Activated CD4-positive, alpha-beta memory T cell treated with anti-CD3 and anti-CD28 coated beads, Interleukin-2, amount 10 ng/mL, durations not matched to agents 7 days and 5 days (primary cell): ENCODE data around the gene GAN. TPM values are rescaled to one million over a fixed set of nuclear protein-coding genes. Genes with fewer than 3 reads are reported as not detected.

Experiments used
- CTCF ChIA-PET: fragments of 350-600 bp; sonication (Branson Sonifier 250); formaldehyde crosslinking; loops from one replicate; lab custom pipeline; 2021; ENCODE audit warnings: antibody characterized with exemption, inconsistent platforms; lab: Charles Lee
- POLR2A ChIA-PET: fragments of 350-600 bp; sonication (Branson Sonifier 250); formaldehyde crosslinking; loops from one replicate; lab custom pipeline; 2021; ENCODE audit warnings: antibody characterized with exemption; lab: Charles Lee
- DNase-seq: peaks from one replicate; pipeline ENCODE4 v3.0.0-alpha.2; 2020
- H3K27ac Mint-ChIP-seq: one replicate; pipeline ENCODE4 v1.8.0; 2021; ENCODE audit warnings: mild to moderate bottlenecking, mixed read lengths
- H3K27me3 Mint-ChIP-seq: one replicate; pipeline ENCODE4 v1.8.0; 2021; ENCODE audit warnings: mixed read lengths
- H3K36me3 Mint-ChIP-seq: one replicate; pipeline ENCODE4 v1.8.0; 2021; ENCODE audit warnings: low read depth, mixed read lengths
- H3K4me1 Mint-ChIP-seq: one replicate; pipeline ENCODE4 v1.8.0; 2021; ENCODE audit warnings: mixed read lengths
- H3K4me3 Mint-ChIP-seq: one replicate; pipeline ENCODE4 v1.8.0; 2021; ENCODE audit warnings: mild to moderate bottlenecking, mixed read lengths
- H3K9me3 Mint-ChIP-seq: one replicate; pipeline ENCODE4 v1.8.0; 2021; ENCODE audit warnings: mixed read lengths
- total RNA-seq, 2 experiments: library from RNA; stranded (reverse); gene quantifications; one replicate each; pipeline ENCODE4 v1.2.3, GENCODE V29; 2021

GAN gene
- total RNA-seq, 2 experiments from 2014 or later: 8.4 to 8.9 TPM

DNA sequence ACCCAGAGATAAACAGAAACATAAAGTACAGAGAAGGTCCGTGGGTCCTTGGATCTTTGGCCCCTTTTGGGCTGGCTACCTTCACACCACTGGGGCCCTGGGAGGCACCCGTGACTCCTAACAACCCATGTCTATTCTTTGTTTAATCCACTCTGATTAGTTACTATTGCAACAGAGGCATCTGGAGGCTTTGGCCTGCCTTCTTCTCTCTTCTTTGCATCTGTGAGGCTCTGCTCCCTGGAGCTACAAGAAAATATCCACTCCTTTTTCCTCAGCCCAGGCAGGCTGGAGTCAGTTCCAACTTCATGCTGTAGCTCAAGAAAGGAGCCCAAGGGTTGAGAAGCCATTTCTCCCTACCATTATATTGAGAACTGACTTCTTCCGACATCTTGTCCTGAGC lies 120.3 kb downstream of the GAN start:
- H3K4me3 Mint-ChIP-seq: no peak overlapping the region
- ChIA-PET POLR2A (no interaction called here), CTCF (no interaction called here)

DNA sequence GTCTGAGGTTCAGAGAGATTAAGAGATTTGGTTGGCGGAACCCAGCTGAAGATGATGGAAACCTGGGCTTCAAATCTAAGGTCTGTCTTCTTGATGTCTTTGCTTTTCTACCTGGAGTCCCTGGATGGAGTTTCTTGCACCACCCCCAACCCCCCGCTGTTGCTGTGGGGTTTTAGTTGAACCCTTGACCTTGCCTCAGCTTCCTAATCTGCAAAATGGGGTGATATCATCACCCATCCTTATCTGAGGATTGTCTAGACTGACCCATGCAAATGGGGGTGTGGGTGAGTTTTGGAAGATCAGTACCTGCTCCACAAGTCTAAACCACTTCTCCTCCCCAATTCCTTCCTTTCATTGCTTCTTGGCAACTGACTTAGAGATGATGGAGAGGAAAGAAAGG lies 120.8 kb downstream of the GAN start:
- DNase-seq: no peak
- H3K27me3 Mint-ChIP-seq: peaks cover 33% of the 10 kb centered on the region
- no peaks in the 10 kb centered on the region for H3K9me3 Mint-ChIP-seq
- peaks cover 21% of the 10 kb centered on the region for H3K4me1 Mint-ChIP-seq
- no peak overlapping the region for H3K27ac Mint-ChIP-seq
- ChIA-PET CTCF (no interaction called here), POLR2A (no interaction called here)
- no peaks in the 10 kb centered on the region for H3K36me3 Mint-ChIP-seq
- H3K4me3 Mint-ChIP-seq: no peak overlapping the region

More for the DNA sequence above, 120.3 kb downstream of the GAN start:
- Mint-ChIP-seq H3K4me1 (peaks cover 21% of the 10 kb centered on the region), H3K9me3 (no peaks in the 10 kb centered on the region), H3K36me3 (no peaks in the 10 kb centered on the region), H3K27me3 (peaks cover 30% of the 10 kb centered on the region), H3K27ac (no peak overlapping the region)
- no peak for DNase-seq

DNA sequence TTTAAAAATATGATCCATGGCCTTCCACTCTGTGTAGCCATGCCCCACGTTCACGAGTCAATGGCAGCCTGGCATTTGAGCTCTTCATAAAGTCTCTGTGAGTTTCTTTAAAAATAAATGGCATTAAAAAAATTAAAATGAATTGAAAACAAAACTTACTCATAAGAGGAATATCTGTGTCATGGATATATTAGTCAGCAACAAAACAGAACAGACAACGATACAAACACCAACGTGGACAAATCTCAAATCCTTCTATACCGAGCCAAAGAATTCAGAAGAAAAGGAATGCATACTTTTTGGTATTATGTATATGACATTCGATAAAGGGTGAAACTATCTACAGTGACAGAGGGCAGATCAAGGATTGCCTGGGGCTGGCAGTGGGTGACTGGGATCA lies 121.6 kb downstream of the GAN start:
- Mint-ChIP-seq H3K36me3 (no peaks in the 10 kb centered on the region), H3K4me3 (no peak overlapping the region), H3K4me1 (peaks cover 19% of the 10 kb centered on the region), H3K27ac (no peak overlapping the region), H3K27me3 (peaks cover 40% of the 10 kb centered on the region), H3K9me3 (no peaks in the 10 kb centered on the region)
- ChIA-PET POLR2A (no interaction called here), CTCF (no interaction called here)
- DNase-seq: no peak

DNA sequence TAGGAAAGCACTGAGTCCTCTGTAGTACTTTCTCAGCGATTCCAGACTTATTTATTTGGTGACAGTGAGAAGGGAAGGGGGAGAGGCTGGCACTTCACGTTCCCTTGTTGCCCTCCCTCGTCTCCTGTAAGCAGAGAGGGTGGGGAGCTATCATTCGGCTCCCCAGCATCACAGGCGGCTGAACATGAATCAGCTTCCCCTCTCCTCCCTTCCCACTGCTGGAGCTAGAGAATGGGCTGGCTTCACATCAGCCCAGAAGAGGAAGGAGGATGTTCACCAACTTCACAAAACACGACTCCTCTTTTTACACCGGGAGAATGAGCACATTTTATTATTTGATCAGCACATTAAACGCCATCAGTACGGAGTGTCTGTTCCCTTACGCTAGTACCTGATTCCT lies 123.1 kb downstream of the GAN start:
- Mint-ChIP-seq H3K27ac (no peak overlapping the region), H3K4me1 (peaks cover 20% of the 10 kb centered on the region), H3K9me3 (no peaks in the 10 kb centered on the region), H3K27me3 (peaks cover 52% of the 10 kb centered on the region), H3K4me3 (no peak overlapping the region), H3K36me3 (no peaks in the 10 kb centered on the region)
- no peak for DNase-seq
- ChIA-PET POLR2A (no interaction called here), CTCF (no interaction called here)

Other genes with a start within 250 kb of the GAN start
- gene C16orf46, start 237.7 kb upstream of the GAN start, total RNA-seq: under 1 TPM in 1 of 2 experiments, not detected in 1; 0.73 TPM
- gene GCSH, start 218.6 kb upstream of the GAN start, total RNA-seq: 1 to 10 TPM; 3.5 to 6.6 TPM
- gene BCO1, start 76.3 kb upstream of the GAN start, total RNA-seq: not detected
- 10 to 100 TPM; 57.1 to 58.3 TPM for gene CMIP, start 129.8 kb downstream of the GAN start, total RNA-seq